HuH-7.5 (cell line): ENCODE measurements around the gene TRIL.
A peak's percentile ranks its signal among the peaks of the same experiment; 100 is the strongest.

Source experiments
- DNase-seq: peaks from one replicate; pipeline ENCODE4 v3.0.0; 2011; ENCODE audit warnings: low spot score

The TRIL gene

DNA sequence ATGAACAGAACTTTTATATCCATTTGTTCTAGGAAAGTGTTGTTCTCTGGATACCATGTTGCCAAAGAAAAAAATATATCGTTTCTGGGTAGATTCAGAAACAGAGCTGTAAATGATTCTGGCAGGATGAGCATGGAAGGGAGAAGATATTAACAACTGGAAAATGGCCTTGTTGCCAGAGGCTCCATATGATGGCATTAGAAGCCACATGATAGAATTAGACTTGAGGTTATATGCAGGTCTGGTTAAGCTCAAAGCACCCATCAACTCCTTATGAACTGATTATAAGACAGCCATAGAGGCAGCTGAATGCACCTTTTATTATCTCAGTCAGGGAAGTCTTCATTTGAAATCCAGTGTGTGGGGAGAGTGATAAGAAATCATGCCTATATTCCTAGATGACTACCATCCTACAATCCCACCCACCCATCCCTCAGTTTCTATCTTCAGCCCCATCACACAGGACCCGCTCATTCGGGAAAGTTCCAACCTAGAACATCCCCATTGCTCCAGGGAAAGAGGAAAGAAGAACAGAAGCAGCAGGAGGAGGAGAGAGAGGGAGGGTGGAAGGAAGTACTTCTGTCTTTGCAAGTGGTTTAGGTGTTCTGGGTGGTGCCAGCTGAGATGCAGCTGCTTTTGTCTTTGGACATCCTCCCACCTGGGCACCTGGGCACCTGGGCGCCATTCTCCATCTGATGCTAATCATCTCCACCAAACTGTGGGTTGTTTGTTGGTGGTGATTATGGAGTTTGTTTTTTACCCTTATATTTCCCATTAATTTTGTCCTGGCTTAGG, 25.5 kb upstream of the TRIL start:
- DNase-seq: no peak

- no peak for DNase-seq
Measured at GRCh38 chr7:28981161-28981465, 23.0 kb upstream of the TRIL start.

DNA sequence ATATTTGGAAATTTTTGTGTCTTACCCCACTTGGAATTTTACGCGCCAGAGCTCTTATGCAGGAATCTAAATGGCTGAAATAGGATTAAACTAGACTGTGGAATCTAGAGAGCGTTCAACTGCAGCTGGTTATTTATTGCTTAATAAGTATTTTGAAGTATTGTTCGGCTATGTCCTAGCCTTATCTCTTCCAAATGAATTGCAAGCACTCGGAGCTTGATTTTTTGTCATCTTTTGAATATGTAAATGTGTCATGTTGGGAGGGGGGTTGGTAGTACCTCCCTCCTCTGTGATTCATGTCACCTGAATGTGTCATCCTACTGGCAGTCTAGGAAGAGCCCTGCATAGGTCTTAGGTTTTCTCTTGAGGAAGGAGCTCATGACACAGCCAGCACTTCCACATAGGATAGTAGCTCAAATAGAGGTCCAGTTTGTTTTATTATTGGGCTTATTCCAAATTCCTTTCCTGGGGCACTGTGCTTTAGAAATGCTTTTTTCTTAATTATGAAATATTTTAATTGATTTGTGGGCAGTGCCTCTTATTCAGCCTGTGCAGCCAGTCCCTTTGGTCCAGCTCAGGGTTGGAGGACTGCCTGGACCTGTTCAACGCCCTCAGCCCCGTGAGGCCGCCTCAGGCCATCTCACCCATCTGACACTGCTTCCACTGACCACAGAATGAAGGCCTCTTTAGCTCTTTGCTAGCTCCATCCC, 22.5 kb upstream of the TRIL start:
- no peak for DNase-seq

DNA sequence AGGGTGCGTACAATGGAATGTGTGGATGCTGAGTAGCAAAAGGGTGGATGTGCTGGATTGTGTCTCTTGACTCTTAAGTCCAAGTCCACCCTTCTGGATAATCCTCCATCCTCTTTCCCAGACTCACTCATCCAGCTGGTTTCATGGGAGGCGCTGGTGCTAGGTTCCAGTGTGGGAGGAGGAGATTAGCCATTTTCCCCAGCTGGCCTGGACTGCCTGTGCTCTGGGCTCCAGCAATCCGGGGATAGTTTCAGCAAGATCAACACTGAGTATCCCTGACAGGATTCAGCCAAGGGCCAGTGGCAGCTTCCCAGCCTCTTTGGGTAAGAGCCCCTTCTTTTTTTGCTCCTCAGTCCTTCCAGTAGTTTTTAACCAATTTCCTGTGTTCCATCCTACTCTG, 21.6 kb upstream of the TRIL start:
- DNase-seq: no peak

- no peak for DNase-seq
Measured at GRCh38 chr7:28977881-28978280, 19.8 kb upstream of the TRIL start.

DNA sequence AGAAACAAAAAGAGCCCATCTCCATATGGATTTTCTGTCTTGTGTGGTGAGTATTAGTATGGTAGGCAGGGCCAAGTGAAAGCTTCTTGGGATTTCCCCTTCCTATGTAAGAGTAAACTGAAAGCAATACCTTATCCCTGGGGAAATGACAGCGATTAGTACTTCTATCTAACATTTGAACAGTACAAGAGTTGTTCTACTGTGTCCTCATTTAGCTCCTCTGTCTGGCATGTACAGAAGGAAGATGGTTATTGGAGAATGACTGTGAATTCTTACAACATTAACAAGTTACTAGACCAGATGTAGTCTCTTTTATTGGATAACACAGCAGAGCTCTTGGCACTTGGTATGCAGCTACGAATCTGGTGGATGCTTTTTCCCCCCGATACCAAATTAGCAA, 17.9 kb upstream of the TRIL start:
- DNase-seq: no peak

DNA sequence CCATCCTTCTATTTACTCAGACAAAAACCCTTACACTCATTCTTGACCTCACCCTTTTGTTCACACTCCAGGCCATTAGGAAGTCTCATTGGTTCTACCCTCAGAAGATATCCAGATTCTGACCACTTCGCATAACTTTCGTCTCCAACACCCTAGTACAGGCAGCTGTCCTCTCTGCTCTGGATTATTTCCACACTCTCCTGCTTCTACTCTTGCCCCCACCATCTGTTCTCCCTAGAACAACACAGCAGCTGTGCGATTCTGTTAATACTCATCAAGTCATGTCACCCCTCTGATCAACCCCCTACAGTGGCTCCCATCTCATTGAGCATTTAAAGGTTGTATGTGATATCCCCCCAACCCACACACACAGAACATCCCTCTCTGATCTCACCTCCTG, 15.5 kb upstream of the TRIL start:
- DNase-seq: no peak

GRCh38 chr7:28964056-28964455, 5.9 kb upstream of the TRIL start:
- no peak for DNase-seq

DNA sequence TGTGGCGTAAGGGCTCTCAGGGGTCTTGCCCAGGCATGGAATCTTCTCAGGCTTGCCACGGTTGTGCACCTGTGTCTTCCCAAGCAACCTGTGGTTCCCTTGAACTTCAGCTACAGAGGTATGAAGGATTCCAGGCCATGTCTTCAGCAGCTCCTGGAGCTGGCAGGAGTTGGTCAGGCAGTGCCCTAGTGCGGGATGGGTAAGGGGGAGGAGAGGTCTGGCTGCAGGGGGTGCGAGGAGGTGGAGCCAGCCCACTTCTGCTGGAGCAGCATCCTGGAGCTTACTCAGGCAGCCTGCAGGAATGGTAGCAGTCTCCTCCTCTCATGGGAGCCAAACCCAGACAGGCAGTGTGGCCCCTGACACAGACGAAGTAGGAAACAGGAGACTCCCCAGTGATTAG, 3.8 kb upstream of the TRIL start:
- DNase-seq: no peak

DNA sequence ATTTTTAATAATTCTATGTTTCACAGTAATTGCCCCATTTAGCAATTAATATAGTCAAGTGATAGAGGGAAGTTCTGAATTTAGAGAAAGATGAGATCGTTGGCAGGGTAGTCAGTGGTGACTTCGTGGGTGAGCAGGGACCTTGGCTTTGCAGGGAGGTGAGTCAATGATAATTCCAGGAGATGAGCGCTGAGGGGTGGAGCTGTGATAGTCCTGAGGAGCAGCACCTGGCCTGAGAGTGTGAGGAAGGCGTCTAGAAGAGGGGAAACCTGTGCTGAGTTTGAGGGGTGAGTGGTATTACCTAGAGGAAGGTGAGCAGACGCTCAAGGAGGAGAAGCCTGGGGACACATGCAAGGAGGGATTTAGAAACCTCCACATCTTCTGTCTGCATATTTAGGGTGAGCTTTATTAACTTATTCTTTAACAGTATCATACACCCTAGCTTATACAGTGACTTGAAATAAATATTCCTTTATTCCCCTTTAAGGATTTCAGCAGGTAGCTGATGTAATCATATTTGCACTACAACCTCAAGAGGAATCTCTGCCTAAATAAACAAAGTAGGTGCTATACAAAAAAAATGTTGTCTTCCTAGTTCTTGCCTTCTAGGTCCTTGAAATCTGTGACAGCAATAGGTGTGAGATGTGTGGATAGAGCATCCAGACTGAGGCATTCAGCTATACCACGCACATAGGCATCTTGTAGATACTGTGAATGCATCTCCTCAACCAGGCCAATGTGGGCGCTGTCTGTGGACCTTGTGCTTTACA, 2.1 kb upstream of the TRIL start:
- DNase-seq: no peak

- DNase-seq: no peak
Measured at GRCh38 chr7:28958980-28959347, 834 bp upstream of the TRIL start.

DNA sequence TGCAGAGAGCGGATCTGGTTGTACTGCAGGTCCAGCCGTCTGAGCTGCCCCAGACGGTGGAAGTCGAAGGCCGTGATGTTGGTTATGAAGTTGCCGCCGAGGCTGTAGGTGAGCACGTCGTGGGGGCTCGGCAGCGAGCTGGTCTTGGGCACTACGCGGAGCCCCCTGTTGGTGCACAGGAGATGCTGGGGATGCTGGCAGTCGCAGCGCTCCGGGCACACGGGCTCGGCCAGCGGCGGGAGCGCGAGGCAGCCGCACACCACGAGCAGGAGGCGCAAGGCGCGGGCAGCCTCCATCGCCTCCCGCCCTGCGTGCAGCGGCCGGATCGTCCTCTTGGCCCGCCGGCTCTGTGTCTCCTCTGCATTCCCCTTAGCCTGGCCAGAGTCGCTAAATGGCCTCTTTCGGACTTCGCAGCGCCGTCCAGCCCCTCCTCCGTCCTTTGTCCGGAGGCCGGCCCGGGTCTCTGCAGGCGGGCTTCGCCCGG, 337 bp downstream of the TRIL start:
- DNase-seq: no peak

DNA sequence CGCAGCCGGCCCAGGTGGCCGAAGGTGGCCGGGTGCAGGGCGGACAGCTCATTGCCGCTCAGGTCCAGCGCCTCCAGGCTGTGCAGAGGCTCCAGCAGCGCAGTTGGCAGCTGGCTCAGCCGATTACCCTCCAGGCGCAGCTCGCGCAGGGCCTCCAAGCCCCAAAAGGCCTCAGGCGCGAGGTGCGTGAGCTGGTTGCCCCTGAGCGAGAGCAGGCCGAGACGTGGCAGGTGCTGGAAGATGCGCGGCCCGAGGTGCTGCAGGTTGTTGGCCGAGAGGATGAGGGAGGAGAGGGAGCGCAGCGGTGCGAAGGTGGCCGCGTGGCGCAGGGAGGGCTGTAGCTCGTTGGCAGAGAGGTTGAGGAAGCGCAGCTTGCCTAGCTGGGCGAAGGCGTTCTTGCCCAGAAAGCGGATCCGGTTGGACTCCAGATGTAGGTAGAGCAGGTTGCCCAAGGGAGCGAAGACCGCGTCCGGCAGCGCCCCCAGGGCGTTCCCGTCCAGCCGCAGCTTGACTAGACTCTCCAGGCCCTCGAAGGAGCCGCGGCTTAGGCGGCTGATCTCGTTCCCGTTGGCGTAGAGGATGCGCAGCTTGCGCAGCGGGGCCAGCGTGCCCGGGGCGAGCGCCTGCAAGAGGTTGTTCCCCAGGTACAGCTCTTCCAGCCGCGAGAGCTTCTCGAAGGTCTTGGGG, 923 bp downstream of the TRIL start:
- DNase-seq: no peak

DNA sequence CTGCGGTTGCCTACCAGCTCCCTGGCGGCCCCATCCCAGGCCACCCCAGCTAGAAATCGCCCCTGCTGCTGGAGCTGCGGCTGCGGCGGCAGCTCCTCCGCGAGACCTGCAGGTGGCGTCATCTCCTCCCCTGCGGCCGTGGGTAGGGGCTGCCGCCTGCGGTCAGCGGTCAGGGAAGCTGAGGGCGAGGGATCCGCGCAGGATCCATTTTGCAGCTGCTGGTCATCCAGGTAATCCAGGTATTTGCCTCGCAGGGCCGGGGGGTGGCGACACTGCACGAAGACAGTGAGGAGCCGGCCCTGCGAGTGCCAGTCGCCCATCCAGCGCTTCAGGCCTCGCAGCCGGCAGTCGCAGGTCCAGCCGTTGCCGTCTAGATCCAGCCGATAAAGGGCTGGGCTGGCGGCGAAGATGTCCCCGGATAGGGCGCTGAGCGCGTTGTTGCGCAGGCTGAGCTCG, 1.5 kb downstream of the TRIL start:
- DNase-seq: peak; percentile 96

DNA sequence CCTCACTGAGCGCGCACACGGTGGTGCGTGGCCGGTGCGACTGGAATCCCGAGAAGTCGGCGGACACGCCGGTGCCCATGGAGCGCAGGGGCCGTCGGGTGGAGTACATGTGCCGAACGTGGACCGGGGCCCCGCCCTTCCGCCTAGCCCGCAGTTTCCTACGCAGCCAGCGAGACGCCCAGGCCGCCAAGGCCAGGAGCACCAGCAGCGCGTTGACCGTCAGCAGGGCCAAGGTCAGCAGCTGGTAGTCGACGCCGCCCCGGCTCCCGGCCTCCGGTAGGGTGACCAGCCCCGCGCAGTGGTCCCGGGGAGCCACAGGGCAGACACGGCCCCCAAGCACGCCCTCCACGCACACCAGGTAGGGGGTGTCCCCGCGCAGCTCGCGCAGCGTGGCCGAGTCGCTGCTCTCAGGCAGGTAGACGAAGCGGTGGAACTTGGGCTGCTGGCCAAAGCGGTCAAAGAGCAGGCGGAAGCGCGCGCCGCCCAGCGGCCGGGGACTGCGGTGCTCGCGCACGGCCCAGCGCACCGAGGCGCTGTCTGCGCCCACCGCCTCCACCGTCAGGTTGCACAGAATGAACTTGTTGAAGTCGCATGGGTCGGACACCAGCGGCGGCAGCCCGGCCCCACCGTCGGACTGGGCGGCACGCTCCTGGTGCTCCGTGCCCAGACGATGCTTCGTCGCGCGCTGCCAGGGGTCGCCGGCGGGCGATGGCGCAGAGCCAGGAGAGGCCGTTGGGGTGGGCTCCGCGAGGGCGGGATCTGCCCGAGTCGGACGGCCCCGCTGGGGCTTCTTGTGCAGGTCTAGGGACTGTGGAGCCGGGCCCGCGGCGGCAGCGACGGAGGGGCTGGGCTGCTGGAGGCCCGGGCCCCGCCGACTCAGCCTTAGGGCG, 2.2 kb downstream of the TRIL start:
- peak; percentile 79 for DNase-seq

GRCh38 chr7:28955356-28955717, 2.8 kb downstream of the TRIL start:
- no peak for DNase-seq

GRCh38 chr7:28954946-28955345, 3.2 kb downstream of the TRIL start:
- DNase-seq: no peak

DNA sequence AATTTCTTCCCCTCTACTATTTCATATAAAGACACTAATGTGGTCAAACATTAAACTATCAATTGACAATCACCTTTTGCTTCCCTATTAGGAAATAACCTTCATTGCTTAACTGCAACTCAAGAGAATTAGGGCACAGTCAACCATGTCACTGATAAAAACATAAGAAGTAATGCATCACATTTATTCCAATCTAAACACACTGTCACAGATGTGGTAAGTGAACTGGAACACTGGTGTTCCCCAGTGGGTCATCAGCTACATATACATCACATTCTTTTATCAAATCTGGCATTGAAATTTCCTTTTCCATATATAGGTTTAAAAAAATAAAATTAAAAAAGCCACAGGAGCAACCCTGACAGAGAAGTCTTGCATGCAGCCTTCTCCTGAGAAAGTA, 3.7 kb downstream of the TRIL start:
- no peak for DNase-seq

GRCh38 chr7:28953633-28954032, 4.5 kb downstream of the TRIL start:
- DNase-seq: no peak

GRCh38 chr7:28942168-28942567, 16.0 kb downstream of the TRIL start:
- no peak for DNase-seq

- no peak for DNase-seq
Measured at GRCh38 chr7:28941633-28942032, 16.5 kb downstream of the TRIL start.
